Measurements from ENCODE around the gene LHX6. TPM values are rescaled to one million over a fixed set of nuclear protein-coding genes. Genes with fewer than 3 reads are reported as not detected.

Gene LHX6
- total and polyA plus RNA-seq, 2 of the 8 experiments (the other 6 are each of a cell fraction or from before 2014, with no cell fraction given): 0.92 to 1.2 TPM

GRCh38 chr9:122222791-122223190 lies 6.0 kb downstream of the LHX6 start:
- Histone ChIP-seq H3K23ac (ENCODE audit: insufficient read length) (no peak overlapping the region), H3K79me1 (ENCODE audit: low read depth, low read length) (no peaks in the 10 kb centered on the region), H2BK5ac (ENCODE audit: low read depth, low read length) (no peak overlapping the region), H3K4ac (replicated peaks; ENCODE audit: insufficient read length, low read depth, low read length) (no peak overlapping the region), H4K20me1 (replicated peaks in 1 of 2; ENCODE audit: control insufficient read depth in 1 of 2, insufficient read depth in 2 of 2, low read length in 2 of 2) (peaks cover 20 to 40% of the 10 kb centered on the region in 2 experiments), H3K4me2 (ENCODE audit: insufficient read depth in 1 of 2, low read depth in 2 of 2, low read length in 2 of 2) (no peak overlapping the region), H3K4me1 (replicated peaks in 1 of 4; ENCODE audit: control insufficient read depth in 3 of 4, insufficient read depth in 4 of 4, low read length in 3 of 4) (peaks cover 5 to 60% (median 41%) of the 10 kb centered on the region in 4 experiments), H2BK120ac (replicated peaks; ENCODE audit: low read depth, low read length) (no peak overlapping the region), H2BK15ac (ENCODE audit: low read length) (no peak overlapping the region), H3K27me3 (replicated peaks in 1 of 4; ENCODE audit: control insufficient read depth in 3 of 4, extremely low read depth in 1 of 4, insufficient read depth in 3 of 4, low read length in 3 of 4) (peaks cover 93 to 100% (median 99%) of the 10 kb centered on the region in 4 experiments), H3K36me3 (ENCODE audit: control insufficient read depth in 2 of 4, insufficient read depth in 4 of 4, low read length in 3 of 4) (no peaks in the 10 kb centered on the region; a peak in 1 of 8 replicates), H3K18ac (ENCODE audit: extremely low read depth, low read length) (no peak overlapping the region), H3K27ac (ENCODE audit: low read depth, low read length) (no peak overlapping the region), H3K9ac (replicated peaks in 1 of 4; ENCODE audit: extremely low read depth in 1 of 4, low read depth in 3 of 4, low read length in 3 of 4) (no peak overlapping the region), H3K79me2 (ENCODE audit: control insufficient read depth in 1 of 2, insufficient read depth in 2 of 2, low read length in 2 of 2) (no peaks in the 10 kb centered on the region), H2AK5ac (ENCODE audit: low read depth, low read length) (no peak overlapping the region; the same call in 1 of the 2 replicates), H2AFZ (ENCODE audit: low read length) (no peak overlapping the region), H4K5ac (ENCODE audit: insufficient read length, low read depth, low read length) (no peak overlapping the region), H2BK12ac (ENCODE audit: low read depth, low read length) (no peak overlapping the region; the same call in 1 of the 2 replicates), H3K56ac (replicated peaks; ENCODE audit: insufficient read length, low read depth, low read length) (no peak overlapping the region), H2BK20ac (ENCODE audit: low read length) (no peak overlapping the region), H3K23me2 (ENCODE audit: low read depth, low read length) (peaks cover 24% of the 10 kb centered on the region; the same call in 1 of the 2 replicates), H3K14ac (ENCODE audit: insufficient read length) (no peak overlapping the region), H3K4me3 (ENCODE audit: extremely low read depth in 1 of 4, insufficient read depth in 2 of 4, low read depth in 3 of 4, low read length in 4 of 4) (no peak overlapping the region), H3K9me3 (ENCODE audit: insufficient read depth in 2 of 2, low read depth in 1 of 2, low read length in 1 of 2) (no peaks in the 10 kb centered on the region), H4K8ac (ENCODE audit: extremely low read depth, insufficient read depth, low read length) (no peak overlapping the region), H4K91ac (replicated peaks; ENCODE audit: insufficient read length, low read length) (no peak overlapping the region)
- ChIA-PET CTCF (ENCODE audit: partially characterized antibody) (interaction anchor here (0.6 to 4.6 kb wide), 13 partner anchors 9 to 1126 kb away, joined by 3 to 26 read pairs (median 4); partner anchors contain the start of genes MORN5 and NDUFA8), POLR2A (ENCODE audit: partially characterized antibody) (interaction anchor here (0.6 kb wide), 1 partner anchor 612 kb away, joined by 4 read pairs; no protein-coding TSS in a partner anchor)
- 34% methylated on average over 5 of the region's 5 CpGs; no CpG with 5 or more reads in 1 of the 2 experiments for WGBS, 2 experiments (ENCODE audit: extremely low coverage in 1 of 2, insufficient coverage in 1 of 2, insufficient read length in 1 of 2, insufficient replicate concordance in 2 of 2, low coverage in 1 of 2, low lambda C conversion rate in 2 of 2, missing lambda C conversion rate in 1 of 2)
- no peak for FAIRE-seq
- DNase-seq (ENCODE audit: low read depth in 1 of 2, low spot score in 2 of 2): peak in 1 of 2 experiments; percentile 45
- no peak for TF ChIP-seq TEAD4 (IDR thresholded peaks at IDR 0.05; ENCODE audit: low read depth, low read length)
- no peak for TF ChIP-seq BCL11A (IDR thresholded peaks at IDR 0.05; ENCODE audit: low read depth in 2 of 2, low read length in 2 of 2)
- no peak for TF ChIP-seq E2F6 (IDR thresholded peaks at IDR 0.05)
- no peak for TF ChIP-seq TAF1 (IDR thresholded peaks at IDR 0.05; ENCODE audit: low read depth, low read length)
- no peak for TF ChIP-seq JUN (IDR thresholded peaks at IDR 0.05; ENCODE audit: low read depth, low read length)
